Activated CD8-positive, alpha-beta T cell treated with anti-CD3 and anti-CD28 coated beads, Interleukin-2, amount 10 ng/mL, durations not matched to agents 7 days and 5 days (primary cell): Measurements from ENCODE around the gene CCNY. TPM values are rescaled to one million over a fixed set of nuclear protein-coding genes. Genes with fewer than 3 reads are reported as not detected.

Source experiments
- ATAC-seq: fragments of 150-1000 bp; cut with Tn5 transposase; one replicate; pipeline ENCODE4 v1.10.0; 2021; ENCODE audit warnings: moderate library complexity
- CTCF ChIA-PET: fragments of 350-600 bp; sonication (Branson Sonifier 250); formaldehyde crosslinking; loops from one replicate; lab custom pipeline; 2021; ENCODE audit warnings: antibody characterized with exemption; lab: Charles Lee
- POLR2A ChIA-PET: fragments of 350-600 bp; sonication (Branson Sonifier 250); formaldehyde crosslinking; loops from one replicate; lab custom pipeline; 2021; ENCODE audit warnings: antibody characterized with exemption; lab: Charles Lee
- DNase-seq: peaks from one replicate; pipeline ENCODE4 v3.0.0-alpha.2; 2020
- H3K27ac Mint-ChIP-seq: one replicate; pipeline ENCODE4 v1.8.0; 2021; ENCODE audit warnings: mild to moderate bottlenecking, mixed read lengths
- H3K27me3 Mint-ChIP-seq: one replicate; pipeline ENCODE4 v1.8.0; 2021; ENCODE audit warnings: low read depth, mixed read lengths
- H3K36me3 Mint-ChIP-seq: one replicate; pipeline ENCODE4 v1.8.0; 2021; ENCODE audit warnings: low read depth, mixed read lengths
- H3K4me1 Mint-ChIP-seq: one replicate; pipeline ENCODE4 v1.8.0; 2021; ENCODE audit warnings: low read depth, mixed read lengths
- H3K4me3 Mint-ChIP-seq: one replicate; pipeline ENCODE4 v1.8.0; 2021; ENCODE audit warnings: mild to moderate bottlenecking, mixed read lengths
- H3K9me3 Mint-ChIP-seq: one replicate; pipeline ENCODE4 v1.8.0; 2022; ENCODE audit warnings: mixed read lengths; ENCODE audit not compliant: insufficient read depth
- total RNA-seq, 2 experiments: library from RNA; stranded (reverse); gene quantifications; one replicate each; pipeline ENCODE4 v1.2.3, GENCODE V29; 2021

The CCNY gene
- total RNA-seq, 2 experiments from 2014 or later = 55.6 to 64.1 TPM

- Mint-ChIP-seq H3K4me1 (peaks cover 44% of the 10 kb centered on the region), H3K27ac (peak overlapping the region; percentile 87), H3K4me3 (peak overlapping the region; percentile 89), H3K27me3 (no peaks in the 10 kb centered on the region), H3K36me3 (peaks cover 21% of the 10 kb centered on the region), H3K9me3 (no peaks in the 10 kb centered on the region)
- CTCF ChIA-PET = interaction anchor here (2.1 kb wide), 1 partner anchor 140 kb away, joined by 5 read pairs; no protein-coding TSS in a partner anchor
- POLR2A ChIA-PET = no interaction called here
- peak; percentile 38 for DNase-seq
- peak; percentile 11 for ATAC-seq
Measured at GRCh38 chr10:35335133-35336083, 901 bp upstream of the CCNY start.

GRCh38 chr10:35336921-35337823 is 863 bp downstream of the CCNY start:
- no peaks in the 10 kb centered on the region for H3K9me3 Mint-ChIP-seq
- CTCF ChIA-PET = interaction anchor here (1.2 to 2.1 kb wide), 2 partner anchors 15 to 141 kb away, joined by 3 to 5 read pairs; no protein-coding TSS in a partner anchor
- no peaks in the 10 kb centered on the region for H3K27me3 Mint-ChIP-seq
- H3K4me1 Mint-ChIP-seq = peaks cover 58% of the 10 kb centered on the region
- POLR2A ChIA-PET = interaction anchor here (0.8 kb wide), 1 partner anchor 14 kb away, joined by 4 read pairs; no protein-coding TSS in a partner anchor
- peak overlapping the region; percentile 72 for H3K27ac Mint-ChIP-seq
- DNase-seq = peak; percentile 49
- H3K36me3 Mint-ChIP-seq = peaks cover 19% of the 10 kb centered on the region
- peak overlapping the region; percentile 83 for H3K4me3 Mint-ChIP-seq
- peak; percentile 21 for ATAC-seq

- ChIA-PET CTCF (interaction anchor here (1.4 kb wide), 1 partner anchor 13 kb away, joined by 3 read pairs; no protein-coding TSS in a partner anchor), POLR2A (no interaction called here)
- DNase-seq = no peak
- H3K4me3 Mint-ChIP-seq = no peak overlapping the region
- peaks cover 19% of the 10 kb centered on the region for H3K36me3 Mint-ChIP-seq
- H3K27ac Mint-ChIP-seq = no peak overlapping the region
- ATAC-seq = no peak
- H3K27me3 Mint-ChIP-seq = no peaks in the 10 kb centered on the region
- H3K9me3 Mint-ChIP-seq = no peaks in the 10 kb centered on the region
- H3K4me1 Mint-ChIP-seq = peaks cover 67% of the 10 kb centered on the region
Measured at GRCh38 chr10:35339942-35340341, 3.6 kb downstream of the CCNY start.

GRCh38 chr10:35340975-35341374 is 4.7 kb downstream of the CCNY start:
- no peak for DNase-seq
- no peaks in the 10 kb centered on the region for H3K27me3 Mint-ChIP-seq

DNA sequence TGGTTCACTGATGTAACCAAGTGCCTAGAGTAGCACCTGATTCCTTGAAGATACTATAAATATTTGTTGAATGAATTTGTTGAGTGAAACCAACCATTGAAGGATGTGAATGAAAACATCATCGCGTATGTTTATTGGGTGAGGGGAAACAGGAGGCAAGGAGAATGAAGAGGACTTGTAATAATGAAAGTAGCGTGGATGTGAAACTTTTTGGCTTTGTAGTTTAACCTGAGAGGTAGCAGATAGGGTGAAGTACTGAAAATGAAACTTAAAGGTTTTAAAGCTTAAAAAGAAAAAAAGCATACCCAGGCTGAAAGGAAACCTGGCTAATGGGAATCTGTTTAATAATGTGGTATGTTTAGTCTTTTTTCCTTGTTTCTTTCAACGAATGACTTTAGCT is 5.2 kb downstream of the CCNY start:
- no peaks in the 10 kb centered on the region for H3K9me3 Mint-ChIP-seq
- H3K4me1 Mint-ChIP-seq = peaks cover 62% of the 10 kb centered on the region
- H3K27ac Mint-ChIP-seq = peak overlapping the region; percentile 73
- H3K4me3 Mint-ChIP-seq = peak overlapping the region; percentile 36
- H3K27me3 Mint-ChIP-seq = no peaks in the 10 kb centered on the region
- DNase-seq (peak; percentile 46), ATAC-seq (peak; percentile 69)
- CTCF ChIA-PET = interaction anchor here (0.9 to 2.3 kb wide), 5 partner anchors 10 to 222 kb away, joined by 3 to 9 read pairs (median 3); no protein-coding TSS in a partner anchor
- peaks cover 12% of the 10 kb centered on the region for H3K36me3 Mint-ChIP-seq
- POLR2A ChIA-PET = interaction anchor here (0.9 to 1.0 kb wide), 2 partner anchors 10 to 215 kb away, joined by 3 read pairs; partner anchors contain the start of gene CREM

More at GRCh38 chr10:35340975-35341374, 4.7 kb downstream of the CCNY start:
- peaks cover 12% of the 10 kb centered on the region for H3K36me3 Mint-ChIP-seq
- ATAC-seq = no peak
- ChIA-PET CTCF (interaction anchor here (0.9 to 2.3 kb wide), 3 partner anchors 10 to 220 kb away, joined by 3 to 9 read pairs (median 3); no protein-coding TSS in a partner anchor), POLR2A (no interaction called here)
- H3K27ac Mint-ChIP-seq = peak overlapping the region; percentile 73
- H3K4me1 Mint-ChIP-seq = peaks cover 62% of the 10 kb centered on the region
- H3K9me3 Mint-ChIP-seq = no peaks in the 10 kb centered on the region
- H3K4me3 Mint-ChIP-seq = no peak overlapping the region

DNA sequence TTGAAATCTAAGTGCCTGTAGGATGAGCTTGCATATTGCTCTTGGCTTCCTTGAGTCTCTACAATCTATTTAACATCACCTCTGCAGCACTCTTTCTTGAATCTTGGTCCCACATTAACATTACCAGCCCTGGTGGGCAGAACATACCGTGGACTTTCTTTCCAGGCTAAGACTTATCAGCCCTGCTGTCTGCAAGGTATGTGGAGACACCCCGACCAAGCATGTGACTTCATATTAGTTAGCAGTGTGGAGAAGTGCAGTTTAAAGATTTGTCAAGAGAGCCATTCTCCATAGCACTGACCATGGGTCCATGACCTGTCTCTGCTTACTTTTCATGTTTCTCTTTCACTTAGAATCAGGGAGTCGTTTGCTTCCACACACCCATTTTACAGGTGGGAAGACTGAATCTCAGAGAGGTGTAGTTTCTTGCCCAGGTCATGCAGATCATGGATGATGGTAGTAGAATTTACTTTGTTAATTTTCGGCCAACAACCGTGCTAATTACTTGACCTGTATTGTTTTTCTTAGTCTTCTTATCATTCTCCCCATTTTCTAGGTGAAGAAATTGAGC is 6.0 kb downstream of the CCNY start:
- Mint-ChIP-seq H3K4me1 (peaks cover 64% of the 10 kb centered on the region), H3K27me3 (no peaks in the 10 kb centered on the region), H3K27ac (peak overlapping the region; percentile 73), H3K4me3 (peak overlapping the region; percentile 36), H3K9me3 (no peaks in the 10 kb centered on the region), H3K36me3 (peaks cover 12% of the 10 kb centered on the region)
- POLR2A ChIA-PET = interaction anchor here (0.9 to 1.0 kb wide), 2 partner anchors 10 to 216 kb away, joined by 3 read pairs; partner anchors contain the start of gene CREM
- no peak for DNase-seq
- no peak for ATAC-seq
- CTCF ChIA-PET = interaction anchor here (0.8 to 2.3 kb wide), 6 partner anchors 9 to 222 kb away, joined by 3 to 9 read pairs (median 3); no protein-coding TSS in a partner anchor

DNA sequence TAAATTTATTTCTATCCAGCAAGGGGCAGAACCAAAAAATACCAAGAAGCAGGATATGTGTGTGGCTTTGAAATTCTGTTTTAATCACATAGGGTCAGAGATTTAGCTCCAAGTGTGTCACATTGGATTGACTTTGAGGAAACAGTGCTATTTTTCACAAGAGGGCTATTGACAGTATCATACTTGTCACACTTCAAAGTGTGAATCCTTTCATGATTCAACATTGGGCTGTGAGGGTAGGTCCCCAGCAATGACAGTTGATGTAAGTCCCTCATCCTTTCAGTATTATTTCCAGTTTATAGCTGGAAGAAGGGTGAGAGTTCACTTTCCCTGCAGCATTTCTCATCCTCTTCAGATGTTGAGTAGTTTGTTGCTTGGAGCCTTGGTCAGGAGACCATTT is 7.4 kb downstream of the CCNY start:
- ChIA-PET POLR2A (no interaction called here), CTCF (no interaction called here)
- H3K27me3 Mint-ChIP-seq = no peaks in the 10 kb centered on the region
- H3K27ac Mint-ChIP-seq = no peak overlapping the region
- H3K4me1 Mint-ChIP-seq = peaks cover 60% of the 10 kb centered on the region
- peaks cover 9% of the 10 kb centered on the region for H3K36me3 Mint-ChIP-seq
- H3K9me3 Mint-ChIP-seq = no peaks in the 10 kb centered on the region
- DNase-seq (no peak), ATAC-seq (no peak)
- H3K4me3 Mint-ChIP-seq = no peak overlapping the region

DNA sequence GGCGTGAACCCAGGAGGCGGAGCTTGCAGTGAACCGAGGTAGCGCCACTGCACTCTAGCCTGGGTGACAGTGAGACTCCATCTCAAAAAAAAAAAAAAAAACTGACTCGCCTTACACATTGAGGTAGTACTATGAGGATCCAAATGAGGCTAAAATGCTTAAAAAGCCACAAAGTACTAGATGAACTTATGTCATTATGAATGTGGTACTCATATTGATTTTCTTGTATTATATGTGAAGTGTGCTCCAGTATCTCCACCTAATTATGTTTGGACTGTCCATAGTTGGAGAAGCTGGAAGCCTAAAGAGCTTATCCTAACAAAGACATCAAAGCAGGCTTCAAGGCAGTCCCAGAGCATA is 9.1 kb downstream of the CCNY start:
- POLR2A ChIA-PET = interaction anchor here (1.1 kb wide), 1 partner anchor 219 kb away, joined by 3 read pairs; no protein-coding TSS in a partner anchor
- Mint-ChIP-seq H3K9me3 (no peaks in the 10 kb centered on the region), H3K36me3 (peaks cover 14% of the 10 kb centered on the region), H3K27ac (no peak overlapping the region), H3K27me3 (no peaks in the 10 kb centered on the region), H3K4me3 (no peak overlapping the region), H3K4me1 (peaks cover 59% of the 10 kb centered on the region)
- CTCF ChIA-PET = interaction anchor here (0.7 to 1.2 kb wide), 2 partner anchors 15 to 218 kb away, joined by 3 to 4 read pairs; no protein-coding TSS in a partner anchor
- no peak for DNase-seq
- ATAC-seq = no peak

DNA sequence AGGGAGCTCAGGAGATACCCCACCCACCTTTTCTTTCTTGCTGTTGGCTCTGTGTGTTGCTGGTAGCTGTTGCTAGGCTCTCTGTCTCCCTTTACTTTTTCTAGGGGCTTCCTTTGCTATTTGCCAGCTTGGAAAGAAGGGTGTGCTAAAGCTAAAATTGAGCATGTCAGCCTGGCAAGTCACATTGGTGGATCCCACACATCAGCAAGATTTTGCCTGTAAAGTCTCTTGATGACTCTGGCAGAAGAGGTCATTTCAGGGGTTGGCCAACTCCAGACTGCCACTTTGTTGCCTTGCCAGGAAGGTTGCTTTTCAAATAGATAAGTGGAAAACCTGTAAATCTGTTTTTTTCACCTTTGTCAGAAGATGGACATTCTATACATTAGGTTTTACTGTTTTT is 9.9 kb downstream of the CCNY start:
- ChIA-PET POLR2A (interaction anchor here (1.1 kb wide), 1 partner anchor 220 kb away, joined by 3 read pairs; no protein-coding TSS in a partner anchor), CTCF (interaction anchor here (0.7 to 1.2 kb wide), 3 partner anchors 16 to 225 kb away, joined by 3 to 4 read pairs (median 3); no protein-coding TSS in a partner anchor)
- H3K27ac Mint-ChIP-seq = no peak overlapping the region

DNA sequence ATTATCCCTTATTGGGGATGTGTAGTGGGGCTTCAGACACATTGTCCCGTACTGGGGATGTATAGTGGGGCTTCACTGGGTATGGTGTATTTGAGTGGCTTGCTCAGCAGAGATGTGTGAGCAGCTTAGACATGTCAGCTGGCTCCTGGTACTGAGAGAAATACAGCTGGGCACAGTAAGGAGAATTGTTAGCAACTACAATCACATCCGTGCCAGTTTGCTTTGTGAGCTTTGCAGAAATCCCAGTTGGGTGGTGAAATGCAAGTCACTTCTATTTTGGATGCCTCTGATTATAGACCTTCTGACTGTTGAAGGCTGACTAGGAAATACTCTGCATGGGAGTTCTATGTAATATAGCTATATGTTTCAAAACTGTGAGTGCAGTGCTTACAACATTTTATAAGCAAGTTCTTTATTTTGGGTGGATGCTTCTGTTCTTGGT is 10.8 kb downstream of the CCNY start:
- ChIA-PET CTCF (interaction anchor here (0.8 to 0.9 kb wide), 2 partner anchors 9 to 226 kb away, joined by 3 read pairs; no protein-coding TSS in a partner anchor), POLR2A (interaction anchor here (0.8 kb wide), 1 partner anchor 221 kb away, joined by 3 read pairs; no protein-coding TSS in a partner anchor)
- H3K4me1 Mint-ChIP-seq = peaks cover 59% of the 10 kb centered on the region
- DNase-seq = no peak
- H3K9me3 Mint-ChIP-seq = no peaks in the 10 kb centered on the region
- no peaks in the 10 kb centered on the region for H3K27me3 Mint-ChIP-seq
- peaks cover 13% of the 10 kb centered on the region for H3K36me3 Mint-ChIP-seq
- H3K27ac Mint-ChIP-seq = no peak overlapping the region
- ATAC-seq = no peak
- H3K4me3 Mint-ChIP-seq = no peak overlapping the region

More for the DNA sequence above, 9.9 kb downstream of the CCNY start:
- H3K36me3 Mint-ChIP-seq = peaks cover 14% of the 10 kb centered on the region
- no peaks in the 10 kb centered on the region for H3K27me3 Mint-ChIP-seq
- no peak overlapping the region for H3K4me3 Mint-ChIP-seq
- H3K4me1 Mint-ChIP-seq = peaks cover 60% of the 10 kb centered on the region
- H3K9me3 Mint-ChIP-seq = no peaks in the 10 kb centered on the region
- DNase-seq (no peak), ATAC-seq (no peak)
